ENCODE data around the gene SLIT3.

The SLIT3 gene

DNA sequence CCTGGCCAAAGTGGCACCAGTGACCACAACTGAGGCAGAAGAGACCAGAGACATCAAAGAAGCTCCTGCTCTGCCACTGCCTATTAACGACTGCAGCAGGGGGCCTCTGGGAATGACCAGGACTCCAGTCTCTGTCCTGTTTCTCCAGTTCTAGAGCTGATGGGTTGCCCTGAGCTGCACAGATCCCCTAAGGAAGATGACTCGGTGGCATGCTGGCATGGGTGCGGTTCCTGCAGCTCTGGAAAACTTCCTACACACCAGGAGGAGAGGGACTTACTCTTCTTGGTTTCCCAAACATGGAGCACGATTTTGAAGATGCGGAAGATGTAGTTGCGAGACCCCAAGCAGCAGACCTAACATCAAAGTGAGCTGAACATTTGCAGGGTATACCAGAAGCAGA lies 2.7 kb downstream of the SLIT3 start:
- no peak for DNase-seq

DNA sequence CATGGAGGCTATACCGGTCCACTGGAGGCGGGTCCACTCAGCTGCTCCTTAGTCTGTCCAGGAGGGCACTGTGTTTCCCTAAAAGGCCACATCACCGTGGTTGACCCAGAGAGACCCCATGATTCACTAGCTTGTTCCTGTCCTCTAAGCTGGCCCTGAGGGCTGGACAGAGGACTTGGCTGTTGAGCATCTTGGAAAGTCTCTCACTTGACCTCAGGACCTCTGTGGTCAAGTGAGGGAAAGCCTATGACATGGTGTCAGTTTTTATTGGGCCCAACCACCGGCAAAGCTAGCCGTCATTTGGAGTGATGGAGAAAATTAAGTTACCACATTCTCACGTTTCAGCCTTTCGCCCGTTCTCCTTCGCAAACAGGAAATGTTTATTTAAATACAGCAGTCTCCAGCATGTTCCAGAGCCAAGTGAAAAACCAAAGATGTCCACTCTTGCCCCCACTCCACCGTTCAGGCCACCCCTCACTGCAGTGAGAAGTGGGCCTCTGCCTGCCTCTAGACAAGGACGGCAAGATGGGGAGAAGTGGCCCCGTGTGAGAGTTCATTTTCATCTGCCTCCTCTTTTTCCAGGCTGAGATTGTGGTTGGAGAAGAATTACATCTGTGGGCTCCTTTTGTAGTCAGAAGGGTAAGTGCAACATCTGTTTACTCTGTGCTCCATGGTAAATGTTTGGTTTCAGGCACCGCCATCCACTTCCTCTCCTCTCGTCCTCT lies 4.4 kb downstream of the SLIT3 start:
- no peak for DNase-seq

DNA sequence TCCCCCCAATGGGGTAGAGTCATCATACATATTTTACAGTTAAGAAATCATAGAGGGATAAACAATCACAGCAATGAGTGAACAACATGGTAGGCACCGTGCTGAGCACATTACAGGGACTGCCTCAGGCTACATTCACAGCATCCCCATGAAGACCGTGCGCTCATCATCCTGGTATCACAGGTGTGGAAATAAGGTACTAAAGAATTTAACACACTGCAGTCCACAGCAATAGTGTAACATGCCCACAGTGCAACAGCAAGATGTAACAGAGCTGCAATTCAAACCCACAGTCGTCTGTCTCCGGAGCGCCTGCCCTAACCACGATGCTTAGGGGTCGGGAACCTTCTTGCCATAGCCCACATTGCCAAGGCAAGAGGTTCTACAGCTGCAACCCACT lies 5.6 kb downstream of the SLIT3 start:
- no peak for DNase-seq

DNA sequence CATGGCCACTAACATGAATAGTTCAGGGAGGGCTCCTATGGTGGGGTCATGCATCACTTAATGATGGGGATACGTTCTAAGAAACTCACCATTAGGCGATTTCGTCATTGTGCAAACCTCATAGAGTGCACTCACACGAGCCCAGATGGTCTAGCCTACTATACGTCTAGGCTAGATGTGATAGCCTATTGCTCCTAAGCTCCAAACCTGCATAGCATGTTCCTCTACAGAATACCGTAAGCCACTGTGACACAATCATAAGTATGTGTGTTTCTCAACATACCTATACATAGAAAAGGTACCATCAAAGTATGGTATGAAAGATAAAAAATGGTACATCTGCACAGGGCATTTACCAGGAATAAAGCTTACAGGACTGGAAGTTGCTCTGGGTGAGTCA lies 6.3 kb downstream of the SLIT3 start:
- no peak for DNase-seq

DNA sequence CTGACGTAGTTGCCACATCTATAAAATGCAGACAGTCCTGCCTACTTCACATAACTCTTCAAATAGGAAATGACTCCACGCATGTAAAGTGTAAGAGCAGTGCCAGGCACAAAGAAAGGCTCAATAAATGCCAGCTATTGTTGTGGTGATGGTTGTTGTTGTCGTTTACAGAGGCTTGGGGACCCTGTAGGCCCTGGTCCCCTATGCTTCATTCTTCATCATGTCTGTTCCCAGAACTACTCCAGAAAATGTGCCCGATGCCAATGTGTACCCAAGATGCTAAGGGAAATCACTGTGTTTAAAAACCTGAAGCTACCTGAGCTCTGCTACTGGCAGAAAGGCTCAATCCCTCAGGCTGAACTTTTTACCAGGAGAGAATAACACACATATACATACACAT lies 9.1 kb downstream of the SLIT3 start:
- no peak for DNase-seq

DNA sequence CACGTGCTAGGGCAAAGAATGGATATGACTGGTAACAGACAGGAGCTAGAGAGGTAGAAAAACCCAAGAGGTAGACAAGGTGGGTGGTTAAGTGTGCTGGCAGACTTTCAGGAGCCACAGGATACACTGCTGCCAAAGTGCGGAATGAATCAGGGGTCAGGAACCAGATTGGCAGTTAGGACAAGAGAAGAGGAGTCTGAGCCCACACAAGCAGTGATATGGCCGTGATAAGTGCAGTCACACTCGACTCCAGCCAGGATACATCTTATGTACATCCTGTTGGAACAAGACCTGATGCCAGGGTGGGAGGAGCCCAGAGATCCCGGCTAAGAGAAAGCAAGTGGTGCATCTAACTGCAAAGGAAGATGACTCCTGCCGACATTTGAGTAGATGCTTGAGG lies 10.0 kb downstream of the SLIT3 start:
- DNase-seq = no peak

DNA sequence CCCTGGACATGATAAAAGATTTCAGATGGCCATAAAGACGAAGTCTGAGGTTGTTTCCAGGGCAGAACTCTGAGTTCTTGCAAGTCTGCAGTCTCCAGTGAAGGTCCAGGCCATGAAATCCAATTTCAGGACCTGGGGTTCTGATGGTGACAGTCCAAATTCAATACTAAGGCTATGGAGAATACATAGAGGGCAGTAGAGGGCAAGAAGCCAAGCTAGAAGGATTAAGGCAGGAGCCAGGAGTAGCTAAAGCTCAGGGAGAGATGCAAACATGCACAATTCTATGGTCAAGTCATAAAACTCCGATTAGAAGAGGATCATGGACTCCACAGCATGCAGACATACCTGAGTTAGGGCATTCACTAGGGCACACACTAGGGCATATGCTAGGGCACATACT lies 11.4 kb downstream of the SLIT3 start:
- DNase-seq = no peak

DNA sequence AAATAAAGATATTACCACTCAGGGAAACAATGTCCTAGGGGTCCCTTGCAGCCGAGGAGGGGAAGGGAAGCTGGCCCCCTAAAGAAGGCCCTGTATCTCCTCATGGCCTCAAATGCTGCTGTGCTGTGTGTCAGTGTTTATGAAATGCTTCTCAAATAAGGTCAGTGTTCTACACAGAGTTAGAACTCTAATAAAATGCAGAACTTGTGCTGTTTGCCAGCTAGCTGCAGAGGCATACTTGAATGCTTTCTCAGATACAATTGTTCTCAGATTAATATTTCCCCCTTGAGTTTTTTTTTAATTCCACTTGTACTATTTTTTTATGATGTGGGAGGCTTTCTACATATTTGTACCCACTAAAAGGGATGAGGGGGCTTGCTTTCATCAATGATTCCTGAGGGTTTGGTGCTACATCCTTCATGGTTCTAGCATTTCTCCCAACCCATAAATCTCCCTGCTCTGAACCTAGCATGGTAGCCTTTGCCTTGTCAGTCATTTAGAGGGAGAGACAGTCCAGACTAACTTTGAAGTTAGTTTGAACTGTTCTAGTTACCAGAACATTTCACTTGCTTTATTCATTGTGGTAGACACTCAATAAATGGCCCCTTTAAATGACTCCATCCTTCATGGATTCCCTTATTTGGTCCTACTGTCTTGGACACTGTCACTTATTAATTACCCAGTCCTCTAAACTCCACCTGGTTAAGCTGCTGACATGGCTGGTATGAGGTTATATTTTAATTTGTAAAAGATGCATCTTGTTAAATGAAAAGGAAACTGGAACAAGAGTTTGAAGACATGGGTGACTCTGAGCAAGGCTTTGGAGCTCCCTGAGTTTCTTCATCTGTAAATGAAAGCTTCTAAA lies 12.6 kb downstream of the SLIT3 start:
- DNase-seq = no peak

DNA sequence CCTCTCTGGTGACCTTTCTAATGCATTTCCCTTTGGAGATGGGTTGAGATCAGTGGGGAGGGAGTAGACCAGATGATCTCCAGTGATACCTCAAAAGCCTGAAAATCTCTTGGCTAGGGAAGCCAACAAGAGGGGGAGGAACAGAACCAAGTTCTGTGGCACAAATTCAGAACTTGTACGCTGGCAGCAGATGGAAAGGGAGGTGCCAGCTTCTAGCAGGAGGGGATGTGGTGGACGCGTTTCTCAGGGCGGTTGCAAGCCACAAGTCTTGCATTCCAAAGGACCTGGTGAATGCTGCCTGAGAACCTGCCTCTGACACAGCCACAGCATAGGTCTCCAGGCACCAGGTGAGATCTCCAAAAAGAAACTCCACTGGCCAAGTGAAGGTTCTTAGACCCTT lies 13.4 kb downstream of the SLIT3 start:
- DNase-seq = no peak

DNA sequence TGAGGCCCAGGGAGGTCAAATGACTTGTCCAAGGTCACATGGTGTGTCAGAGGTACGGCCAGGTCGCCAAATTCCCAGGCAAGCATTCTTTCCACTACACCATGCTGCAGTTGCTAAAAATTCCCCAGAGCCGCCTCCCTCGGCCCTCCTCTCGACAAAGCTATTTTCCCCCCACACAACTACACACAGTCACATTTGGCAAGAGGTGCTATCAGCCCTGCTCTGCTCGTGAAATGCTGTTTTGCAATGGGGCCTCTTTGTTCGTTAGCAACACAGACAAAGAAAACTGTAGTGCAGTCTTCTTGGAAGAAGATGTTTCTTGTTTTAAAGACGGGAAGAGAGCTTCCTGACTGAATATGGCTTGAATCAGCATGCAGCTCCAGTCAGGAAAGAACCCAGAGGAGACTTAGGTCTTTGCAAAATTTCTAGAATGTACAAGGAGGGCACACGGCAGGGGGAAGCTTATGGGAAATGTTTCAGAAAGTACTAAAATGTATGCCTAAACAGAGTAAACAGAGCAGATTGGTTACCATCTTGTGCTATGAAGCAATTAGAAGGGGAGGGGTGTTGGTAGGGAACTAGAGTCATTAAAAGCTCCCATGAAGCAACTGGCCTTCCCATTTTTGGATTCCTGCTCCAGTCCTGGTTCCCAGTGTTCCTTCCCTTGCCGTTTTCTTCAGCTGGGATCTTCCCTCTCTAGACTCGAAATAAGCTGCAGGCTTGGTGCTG lies 14.2 kb downstream of the SLIT3 start:
- no peak for DNase-seq

DNA sequence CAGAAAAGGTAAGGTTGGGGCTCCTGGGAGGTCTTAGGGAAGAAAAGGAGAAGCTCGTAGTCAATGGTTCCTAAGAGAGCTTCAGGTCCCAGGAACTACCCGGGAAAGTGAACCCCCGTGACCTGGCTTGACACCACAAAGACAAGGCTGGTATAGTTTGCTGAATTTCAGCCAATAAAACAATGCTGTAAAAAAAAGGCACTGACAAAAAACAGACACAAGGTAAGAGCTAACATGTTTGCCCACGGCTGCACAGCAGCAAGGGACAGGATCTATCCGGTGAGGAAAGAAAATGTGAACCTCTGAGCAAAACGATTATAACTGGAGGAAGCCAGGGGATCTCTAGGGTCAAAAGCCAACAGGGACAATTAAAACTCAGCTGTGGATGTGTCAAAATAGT lies 17.1 kb downstream of the SLIT3 start:
- DNase-seq = no peak

DNA sequence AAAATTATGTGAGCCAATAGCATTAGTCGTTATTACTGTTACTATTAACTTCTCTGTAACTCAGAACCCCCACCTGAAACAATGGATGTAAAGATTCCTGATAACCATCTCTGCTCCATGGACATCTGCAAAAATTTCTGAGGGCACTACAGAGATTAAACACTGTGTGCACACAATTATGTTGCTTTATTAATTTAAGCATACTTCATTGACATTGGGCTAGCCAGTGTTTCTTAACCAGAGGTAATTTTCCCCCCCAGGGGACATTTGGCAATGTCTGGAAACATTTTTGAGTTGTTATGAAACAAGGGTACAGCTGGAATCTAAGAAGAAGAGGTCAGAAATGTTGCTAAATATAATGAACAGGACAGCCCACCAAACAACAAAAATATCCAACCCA lies 19.3 kb downstream of the SLIT3 start:
- no peak for DNase-seq

DNA sequence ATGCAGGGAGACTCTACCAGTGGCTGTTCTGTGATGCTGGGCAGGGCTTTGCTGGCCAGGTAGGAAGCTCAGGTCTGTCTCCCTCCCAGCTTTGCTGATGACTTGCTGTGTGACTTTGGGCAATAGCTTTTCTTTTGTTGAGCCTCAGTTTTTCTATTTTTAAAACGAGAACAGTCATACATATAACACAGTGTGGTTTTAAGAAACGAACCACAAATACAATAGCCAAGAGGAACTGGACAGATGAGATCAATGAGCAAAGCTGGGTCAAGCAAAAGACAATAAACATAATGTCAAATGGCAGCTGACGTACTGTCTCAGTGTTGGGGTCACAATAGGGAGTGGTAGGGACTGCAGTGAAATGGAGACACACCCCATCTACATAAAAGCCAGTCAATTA lies 20.2 kb downstream of the SLIT3 start:
- DNase-seq = no peak

DNA sequence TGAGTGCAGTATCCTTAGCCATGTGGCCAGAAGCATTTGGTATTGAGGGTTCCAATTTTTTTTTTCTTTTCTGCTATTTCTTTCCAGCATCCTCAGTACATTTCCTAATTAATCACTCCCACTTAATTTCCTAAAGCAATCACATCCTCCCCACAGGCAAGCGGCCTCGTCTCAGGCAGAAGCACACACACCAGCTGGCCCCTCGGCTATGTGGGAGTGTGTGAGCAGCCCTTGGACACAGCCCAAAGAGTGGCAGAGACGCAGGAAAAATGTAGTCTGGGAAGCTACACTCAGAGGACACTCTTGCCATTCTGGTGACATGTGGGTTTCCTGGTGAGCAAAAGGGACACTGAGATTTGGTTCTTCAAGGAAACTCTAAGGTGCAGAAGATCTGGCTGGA lies 20.7 kb downstream of the SLIT3 start:
- no peak for DNase-seq

DNA sequence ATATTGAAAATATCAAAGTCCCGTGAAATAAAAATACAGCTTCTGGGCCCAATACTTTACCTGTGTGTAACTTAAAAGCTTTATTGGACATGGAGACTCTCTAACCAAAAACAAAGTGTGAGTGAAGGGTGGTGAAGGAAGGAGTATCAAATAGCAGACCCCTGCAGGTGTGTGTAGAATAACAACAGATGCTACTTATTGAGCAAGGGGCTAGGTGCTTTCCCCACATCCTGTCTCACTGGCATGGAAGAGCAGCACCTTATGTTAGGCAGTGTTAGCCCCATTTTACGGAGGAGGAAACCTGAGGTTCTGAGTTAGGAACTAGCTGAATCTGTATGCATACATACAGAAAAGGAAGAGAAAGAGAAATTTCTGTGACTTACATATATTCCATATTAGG lies 21.8 kb downstream of the SLIT3 start:
- DNase-seq = no peak

DNA sequence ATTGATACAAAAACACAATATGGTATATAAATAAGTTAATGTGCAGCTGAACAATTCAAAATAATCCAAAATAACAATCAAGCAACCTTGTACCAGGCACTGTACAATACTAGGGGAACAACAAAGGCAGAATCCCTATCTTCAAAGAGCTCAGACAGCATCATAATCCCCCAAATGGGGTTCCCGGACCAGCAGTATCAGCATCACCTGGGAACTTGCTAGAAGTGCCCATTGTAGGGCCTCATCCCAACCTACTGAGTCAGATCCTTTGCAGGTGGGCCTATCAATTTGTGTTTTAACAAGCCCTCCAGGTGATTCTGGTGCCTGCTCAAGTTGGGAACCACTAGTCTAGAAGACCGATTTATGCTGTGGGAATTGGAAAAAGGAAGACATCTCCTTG lies 27.1 kb downstream of the SLIT3 start:
- no peak for DNase-seq

DNA sequence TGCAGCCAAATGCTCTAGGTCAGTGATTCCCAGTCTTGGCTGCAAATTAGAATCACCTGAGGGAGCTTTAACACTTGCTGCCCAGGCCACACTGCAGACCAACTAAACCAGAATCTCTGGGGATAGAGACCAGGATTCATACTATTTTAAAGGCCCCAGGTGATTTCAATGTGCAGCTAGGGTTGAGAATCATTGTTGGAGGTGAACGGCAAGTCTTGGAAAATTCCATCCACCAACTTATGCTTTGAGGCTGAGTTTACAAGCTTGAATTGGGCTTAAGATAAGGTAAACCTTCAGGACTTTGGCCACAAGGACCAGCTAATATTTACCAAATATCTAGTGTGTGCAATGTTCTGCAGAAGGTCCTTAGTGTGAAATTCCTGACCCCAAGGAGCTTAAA lies 27.5 kb downstream of the SLIT3 start:
- no peak for DNase-seq

DNA sequence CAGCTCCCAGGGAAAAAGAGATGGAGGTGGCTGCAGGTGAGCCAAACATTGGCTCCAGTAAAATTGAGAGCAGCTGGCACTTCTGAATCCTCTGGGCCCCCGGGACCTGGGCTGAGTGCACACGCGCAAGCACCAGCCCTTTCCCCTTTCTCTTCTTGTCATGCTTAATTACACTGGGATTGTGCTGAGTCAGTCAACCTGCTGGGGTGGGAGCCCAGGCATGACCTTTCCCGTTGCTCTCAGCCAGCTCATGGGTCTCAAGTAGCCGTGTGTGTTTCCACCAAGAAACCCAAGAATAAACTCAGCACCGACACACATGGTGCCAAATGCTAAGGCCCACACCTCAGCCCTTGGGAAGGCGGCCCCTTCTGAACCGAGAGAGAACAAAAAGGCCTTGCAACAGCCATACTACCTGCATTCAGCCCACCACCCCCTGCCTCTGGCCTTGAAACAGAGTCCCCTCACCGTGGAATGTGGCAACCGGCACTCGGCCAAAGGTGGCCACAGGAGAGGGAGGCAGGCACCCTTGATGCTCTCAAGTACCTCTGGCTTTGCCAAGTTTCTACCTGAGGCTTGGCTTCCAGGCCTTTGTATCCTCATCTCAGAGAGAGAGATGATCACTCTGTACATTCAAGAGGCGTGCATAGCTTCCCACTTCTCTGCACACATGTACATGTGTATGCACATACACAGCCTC lies 28.1 kb downstream of the SLIT3 start:
- DNase-seq = no peak

DNA sequence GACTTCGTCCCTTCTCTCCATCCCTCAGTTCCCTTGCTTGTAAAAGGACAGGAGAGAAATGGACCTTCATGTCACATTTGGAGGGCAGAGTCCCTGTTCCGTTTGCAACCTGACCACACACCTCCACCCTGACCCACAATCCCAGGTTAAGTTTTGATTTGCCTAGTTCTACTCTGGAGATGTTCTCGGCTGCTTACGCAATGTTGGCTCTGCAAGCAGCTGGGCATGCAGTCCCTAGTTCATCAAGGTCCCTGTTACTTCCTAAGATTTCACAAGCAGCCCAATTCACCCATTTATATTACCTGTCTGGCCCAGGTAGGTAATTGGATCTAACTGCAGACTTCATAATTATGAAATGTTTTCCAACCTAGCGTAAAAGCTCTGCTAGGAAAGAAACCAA lies 28.8 kb downstream of the SLIT3 start:
- no peak for DNase-seq

DNA sequence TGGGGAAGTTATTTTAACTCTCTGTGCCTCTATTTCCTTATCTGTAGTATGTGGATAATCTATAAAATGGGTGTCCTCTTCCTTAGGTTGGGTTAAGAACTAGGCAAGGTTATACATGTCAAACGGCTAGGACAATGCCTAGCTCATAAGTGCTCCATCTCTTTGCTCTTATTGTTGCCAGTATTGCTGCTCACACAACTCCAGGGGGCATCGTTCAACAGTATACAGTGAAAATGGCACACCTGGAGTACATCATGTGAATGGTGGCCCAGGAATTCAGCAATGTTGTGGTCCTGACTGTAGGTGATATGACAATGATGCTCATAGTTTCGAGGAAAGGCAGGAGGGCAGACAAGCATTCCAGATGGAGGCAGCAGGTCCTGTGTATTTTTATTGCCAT lies 30.1 kb downstream of the SLIT3 start:
- no peak for DNase-seq

DNA sequence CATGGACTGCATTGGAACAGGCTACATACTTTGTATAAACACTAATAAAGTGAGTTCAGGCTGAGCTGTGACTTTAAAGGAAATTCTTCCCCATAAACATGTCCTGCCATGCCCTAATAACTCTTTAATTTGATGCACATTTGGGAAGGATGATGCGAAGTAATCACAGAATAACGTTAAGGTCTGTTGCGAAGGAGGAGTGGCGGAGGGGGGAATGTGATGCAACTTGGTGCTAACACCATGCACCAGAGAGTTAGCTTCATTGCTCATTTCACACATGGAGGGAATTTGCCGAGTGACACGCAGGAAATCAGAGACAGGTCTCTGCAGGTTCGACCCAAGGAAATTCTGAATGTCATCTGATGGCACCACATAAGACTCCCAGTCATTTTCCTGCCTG lies 32.9 kb downstream of the SLIT3 start:
- no peak for DNase-seq

DNA sequence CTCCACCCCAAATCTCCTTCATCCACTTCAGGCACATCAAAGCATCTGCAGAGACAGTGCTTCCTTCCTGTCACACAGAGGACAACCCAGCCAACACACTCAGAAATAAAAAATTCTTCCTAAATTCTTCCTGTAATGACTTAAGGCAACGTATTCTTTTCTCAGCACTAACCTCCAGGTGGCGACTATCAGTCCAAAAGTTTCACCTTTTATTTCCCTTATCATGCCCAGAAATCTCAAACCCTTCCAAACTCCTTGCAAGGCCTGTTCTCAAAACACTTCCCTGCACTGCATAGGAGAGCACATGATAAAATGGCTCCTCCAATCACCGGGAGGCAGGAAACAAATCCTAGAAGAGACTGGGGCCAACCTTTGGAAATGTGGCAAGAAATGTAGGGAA lies 35.1 kb downstream of the SLIT3 start:
- DNase-seq = no peak

DNA sequence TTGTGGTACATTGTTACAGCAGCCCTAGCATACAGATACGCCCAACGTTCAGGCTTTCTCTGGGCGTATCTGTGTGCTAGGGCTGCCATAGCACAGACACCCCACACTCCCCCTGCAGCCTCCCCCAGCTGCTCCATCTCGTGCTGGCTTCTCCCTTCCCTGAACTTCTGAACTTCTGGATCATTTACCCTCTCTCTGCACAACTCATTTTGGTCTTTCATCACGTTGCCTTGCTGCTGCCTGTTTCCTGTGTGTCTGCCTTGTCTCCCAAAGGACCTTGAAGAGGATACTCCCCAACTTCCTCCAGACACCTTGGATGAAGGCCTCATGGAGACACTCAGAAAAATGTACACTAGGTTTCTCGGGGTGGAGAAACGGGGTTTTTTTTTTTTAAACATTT lies 37.3 kb downstream of the SLIT3 start:
- DNase-seq = no peak
